Erythroblast (primary cell): Measurements from ENCODE around the gene FAP.

Experiments
- GATA1 ChIP-seq: IDR thresholded peaks from 2 replicates; pipeline ENCODE4 v1.6.1; 2011; ENCODE audit warnings: low read depth, mild to moderate bottlenecking, control low read depth, low read length, moderate library complexity
- POLR2A ChIP-seq: IDR thresholded peaks from 2 replicates; pipeline ENCODE4 v1.6.1; 2011; ENCODE audit warnings: mild to moderate bottlenecking, low read length

DNA sequence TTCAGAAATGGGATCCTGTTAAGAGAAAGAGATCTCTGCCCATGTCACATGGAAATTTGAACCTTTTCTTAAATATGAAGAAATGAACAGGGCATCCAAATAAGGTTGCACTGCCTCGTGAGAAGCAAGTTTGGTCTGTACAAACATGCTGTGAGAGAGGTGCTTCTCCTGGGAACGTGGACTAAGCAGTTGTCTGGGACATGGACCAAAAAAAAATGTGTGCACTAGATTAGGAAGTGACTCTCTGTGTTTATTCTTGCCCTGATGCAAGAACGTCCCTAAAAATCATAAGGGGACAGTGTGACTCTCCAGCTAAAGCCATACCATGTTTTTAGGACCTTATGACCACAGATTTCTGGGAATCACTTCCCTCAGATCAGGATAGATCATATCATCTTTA is 67.5 kb downstream of the FAP start:
- no peak for TF ChIP-seq POLR2A
- TF ChIP-seq GATA1 = no peak
